22Rv1 (cell line): ENCODE results near the gene CARD11.

Experiments used
- H3K27ac ChIP-seq: fragments of 450-650 bp; 2 replicates; pipeline ENCODE4 v1.5.1; 2017
- ZFX ChIP-seq: fragments of 450-650 bp; IDR thresholded peaks from 2 replicates; pipeline ENCODE4 v1.6.1; 2017; ENCODE audit warnings: antibody characterized with exemption, borderline replicate concordance
- TF ChIP-seq, protein P1 (sequence below): fragments of 450-650 bp; IDR thresholded peaks from 2 replicates; pipeline ENCODE4 v1.5.1; 2017; ENCODE audit warnings: mild to moderate bottlenecking

The CARD11 gene

GRCh38 chr7:2943851-2944601, 99.6 kb downstream of the CARD11 start:
- no peak for TF ChIP-seq ZFX
- no peak overlapping the region for H3K27ac ChIP-seq

GRCh38 chr7:2941216-2941859, 102.3 kb downstream of the CARD11 start:
- H3K27ac ChIP-seq: no peak overlapping the region
- no peak for TF ChIP-seq ZFX
- TF ChIP-seq, protein P1, sequence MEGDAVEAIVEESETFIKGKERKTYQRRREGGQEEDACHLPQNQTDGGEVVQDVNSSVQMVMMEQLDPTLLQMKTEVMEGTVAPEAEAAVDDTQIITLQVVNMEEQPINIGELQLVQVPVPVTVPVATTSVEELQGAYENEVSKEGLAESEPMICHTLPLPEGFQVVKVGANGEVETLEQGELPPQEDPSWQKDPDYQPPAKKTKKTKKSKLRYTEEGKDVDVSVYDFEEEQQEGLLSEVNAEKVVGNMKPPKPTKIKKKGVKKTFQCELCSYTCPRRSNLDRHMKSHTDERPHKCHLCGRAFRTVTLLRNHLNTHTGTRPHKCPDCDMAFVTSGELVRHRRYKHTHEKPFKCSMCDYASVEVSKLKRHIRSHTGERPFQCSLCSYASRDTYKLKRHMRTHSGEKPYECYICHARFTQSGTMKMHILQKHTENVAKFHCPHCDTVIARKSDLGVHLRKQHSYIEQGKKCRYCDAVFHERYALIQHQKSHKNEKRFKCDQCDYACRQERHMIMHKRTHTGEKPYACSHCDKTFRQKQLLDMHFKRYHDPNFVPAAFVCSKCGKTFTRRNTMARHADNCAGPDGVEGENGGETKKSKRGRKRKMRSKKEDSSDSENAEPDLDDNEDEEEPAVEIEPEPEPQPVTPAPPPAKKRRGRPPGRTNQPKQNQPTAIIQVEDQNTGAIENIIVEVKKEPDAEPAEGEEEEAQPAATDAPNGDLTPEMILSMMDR: no peak

- TF ChIP-seq, protein P1: no peak
- no peak for TF ChIP-seq ZFX
- no peak overlapping the region for H3K27ac ChIP-seq
Observed at GRCh38 chr7:2940466-2940865, 103.2 kb downstream of the CARD11 start.

DNA sequence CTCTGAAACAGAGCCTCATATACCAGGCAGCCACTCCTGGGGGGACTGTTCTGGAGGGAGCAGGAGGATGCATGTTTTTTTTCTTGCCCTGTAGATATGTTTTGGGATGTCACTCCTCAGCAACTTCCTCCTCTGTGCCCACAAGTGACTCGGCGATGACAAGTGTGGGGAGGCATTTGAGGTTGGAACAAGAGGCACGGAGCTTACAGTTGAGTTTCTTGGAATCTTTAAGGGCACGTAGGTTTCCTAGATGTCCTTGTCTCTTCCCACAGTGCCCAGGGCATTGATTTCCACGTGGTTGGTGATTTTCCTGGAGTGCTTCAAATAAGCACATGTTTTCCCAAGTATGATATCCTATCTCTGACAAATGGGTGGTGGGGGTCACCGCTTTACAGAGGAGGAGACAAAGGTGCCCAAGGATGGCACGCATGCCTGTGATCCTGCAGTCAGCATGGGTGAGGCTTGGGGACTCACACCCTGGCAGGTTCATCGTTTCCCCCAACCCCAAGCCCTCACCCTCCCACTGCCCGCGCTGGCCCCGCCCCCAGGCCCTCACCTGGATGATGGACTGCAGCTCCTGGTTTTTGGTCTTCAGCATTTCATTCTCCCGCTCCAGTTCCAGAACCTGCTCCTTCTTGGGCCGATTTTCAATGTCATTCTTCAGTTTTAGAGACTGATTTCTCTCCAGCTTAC, 104.3 kb downstream of the CARD11 start:
- TF ChIP-seq, protein P1: no peak
- TF ChIP-seq ZFX: no peak
- H3K27ac ChIP-seq: no peak overlapping the region

GRCh38 chr7:2938514-2939192, 105.0 kb downstream of the CARD11 start:
- no peak for TF ChIP-seq ZFX
- TF ChIP-seq, protein P1: no peak
- no peak overlapping the region for H3K27ac ChIP-seq

DNA sequence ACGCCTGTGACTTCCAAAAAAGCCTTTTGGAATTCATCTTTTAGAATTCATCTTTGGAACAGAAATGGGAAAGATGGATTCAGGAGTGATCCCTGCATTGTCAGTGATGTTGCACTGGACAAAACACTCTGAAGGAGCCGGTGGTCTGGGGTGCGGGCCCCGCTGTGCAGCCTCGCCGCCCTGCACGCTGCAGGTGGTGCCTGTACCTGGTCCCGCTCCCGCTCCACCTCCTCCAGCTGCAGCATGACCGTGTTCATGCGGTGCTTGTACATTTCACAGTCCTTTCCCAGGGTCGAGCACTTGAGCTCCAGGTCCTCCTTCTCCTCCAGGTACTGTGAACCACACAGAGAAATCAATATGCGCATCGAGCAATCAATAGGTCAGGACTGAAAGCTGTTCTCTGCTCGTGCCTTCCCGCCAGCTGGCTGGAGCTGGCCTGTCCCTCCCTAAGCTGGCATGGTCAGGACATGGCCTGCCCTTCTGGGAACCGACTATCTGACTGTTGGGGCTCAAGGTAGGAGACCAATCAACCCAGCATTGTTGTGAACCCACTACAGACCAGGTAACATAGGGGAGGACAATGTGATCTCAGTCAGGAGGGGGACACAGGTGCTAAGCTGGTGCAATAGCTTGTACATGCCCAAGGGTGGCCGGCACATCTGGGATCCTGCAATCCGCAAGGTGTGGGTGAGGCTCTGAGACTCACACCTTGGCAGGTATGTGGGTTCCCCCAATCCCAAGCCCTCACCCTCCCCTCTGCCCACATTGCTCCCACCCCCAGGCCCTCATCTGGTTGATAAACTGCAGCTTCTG, 105.8 kb downstream of the CARD11 start:
- TF ChIP-seq ZFX: no peak
- TF ChIP-seq, protein P1: no peak
- H3K27ac ChIP-seq: no peak overlapping the region
